Activated naive CD4-positive, alpha-beta T cell treated with anti-CD3 and anti-CD28 coated beads, Interleukin-2, amount 50 U/mL, for 72 hours (primary cell): Measurements from ENCODE around the gene UBE2D2. TPM values are rescaled to one million over a fixed set of nuclear protein-coding genes. Genes with fewer than 3 reads are reported as not detected.

ENCODE experiments used
- ATAC-seq, 2 donors: fragments of 150-1000 bp; cut with Tn5 transposase; 2 replicates each; pipeline ENCODE4 v1.10.0; 2021; ENCODE audit warnings: mild to moderate bottlenecking in 2 of 2, moderate library complexity in 2 of 2
- DNase-seq, 2 donors: peaks; one replicate each; pipeline ENCODE4 v3.0.0; 2021 to 2022; ENCODE audit warnings: low spot score in 2 of 2
- H3K27ac Mint-ChIP-seq, 2 donors: one replicate each; pipeline ENCODE4 v1.8.0; 2022; ENCODE audit warnings: mild to moderate bottlenecking in 2 of 2, mixed read lengths in 2 of 2
- H3K36me3 Mint-ChIP-seq, 2 donors: one replicate each; pipeline ENCODE4 v1.8.0; 2022; ENCODE audit warnings: mixed read lengths in 2 of 2
- H3K9me3 Mint-ChIP-seq, 2 donors: one replicate each; pipeline ENCODE4 v1.8.0; 2022; ENCODE audit warnings: mixed read lengths in 2 of 2
- total RNA-seq, 2 donors: library from RNA; stranded (reverse); gene quantifications; one replicate each; pipeline ENCODE4 v1.2.3, GENCODE V29; 2022

The UBE2D2 gene
- total RNA-seq, 2 donors from 2014 or later: 232 to 249 TPM

DNA sequence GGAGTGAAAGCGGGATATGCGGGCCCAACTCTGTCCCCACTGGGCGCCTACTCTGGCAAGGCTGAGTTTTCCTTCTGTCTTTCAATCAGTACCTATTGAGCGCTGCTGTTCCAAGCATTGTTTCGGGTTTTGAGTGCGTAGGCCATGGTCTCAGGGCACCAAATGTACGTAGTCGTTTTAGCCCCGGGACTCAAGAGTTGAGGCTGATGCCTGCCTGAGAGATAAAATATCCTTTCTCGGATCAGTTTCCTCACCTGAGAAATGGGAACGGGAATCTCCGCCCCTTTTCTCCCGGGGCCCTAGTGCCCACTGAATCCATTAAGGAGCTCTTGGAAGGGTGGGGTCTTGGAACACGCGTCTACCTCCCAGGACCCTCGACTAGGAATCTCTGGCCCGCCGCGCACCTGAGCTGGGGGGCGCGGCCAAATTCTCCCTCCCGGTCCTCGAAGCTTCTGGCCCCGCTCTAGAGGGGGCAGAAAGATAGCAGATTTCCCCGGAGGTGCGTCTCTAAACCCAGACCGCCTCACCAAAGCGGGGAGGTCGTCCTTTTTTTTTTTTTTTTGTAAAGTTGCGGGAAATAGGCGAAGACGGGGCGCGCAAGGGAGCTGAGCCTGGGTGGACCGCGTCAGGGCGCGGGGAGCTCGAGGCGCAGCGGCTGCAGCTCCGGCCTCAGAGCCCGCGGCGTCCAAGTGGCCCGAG is 86.5 kb downstream of the UBE2D2 start:
- DNase-seq (no peak), ATAC-seq (no peak)
- Mint-ChIP-seq H3K27ac (no peak overlapping the region), H3K9me3 (no peaks in the 10 kb centered on the region), H3K36me3 (no peaks in the 10 kb centered on the region)

DNA sequence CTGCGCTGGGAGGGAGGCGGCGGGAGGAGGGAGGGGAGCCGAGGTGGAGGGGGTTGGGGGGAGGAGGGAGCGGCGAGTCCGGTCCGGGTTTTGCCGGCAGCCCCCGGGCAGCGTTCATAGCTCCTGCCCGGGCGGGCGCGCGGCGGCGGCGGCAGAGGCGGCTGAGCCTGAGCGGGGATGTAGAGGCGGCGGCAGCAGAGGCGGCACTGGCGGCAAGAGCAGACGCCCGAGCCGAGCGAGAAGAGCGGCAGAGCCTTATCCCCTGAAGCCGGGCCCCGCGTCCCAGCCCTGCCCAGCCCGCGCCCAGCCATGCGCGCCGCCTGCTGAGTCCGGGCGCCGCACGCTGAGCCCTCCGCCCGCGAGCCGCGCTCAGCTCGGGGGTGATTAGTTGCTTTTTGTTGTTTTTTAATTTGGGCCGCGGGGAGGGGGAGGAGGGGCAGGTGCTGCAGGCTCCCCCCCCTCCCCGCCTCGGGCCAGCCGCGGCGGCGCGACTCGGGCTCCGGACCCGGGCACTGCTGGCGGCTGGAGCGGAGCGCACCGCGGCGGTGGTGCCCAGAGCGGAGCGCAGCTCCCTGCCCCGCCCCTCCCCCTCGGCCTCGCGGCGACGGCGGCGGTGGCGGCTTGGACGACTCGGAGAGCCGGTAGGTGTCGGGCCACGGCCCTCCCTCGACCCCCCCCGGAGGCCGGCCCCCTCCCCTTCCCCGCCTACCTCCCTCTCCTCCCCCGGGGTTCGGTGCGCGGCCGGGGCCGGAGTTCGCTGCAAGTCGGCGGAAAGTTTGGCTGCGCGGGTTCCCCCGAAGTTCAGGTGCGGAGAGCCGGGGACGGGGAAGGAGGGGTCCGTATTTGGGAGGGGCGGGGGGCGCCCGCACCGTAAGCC is 87.3 kb downstream of the UBE2D2 start, which contains the start of gene CXXC5:
CXXC5 (plus strand) TSS at position 145 of the 877 bp plus-strand sequence. CDS start 32,175 bp downstream, outside the sequence.
- H3K9me3 Mint-ChIP-seq: no peaks in the 10 kb centered on the region
- peak in 1 of 2 donors; percentile 58 for DNase-seq
- no peak within 1 kb of the TSS for H3K27ac Mint-ChIP-seq
- H3K36me3 Mint-ChIP-seq: no peaks in the 10 kb centered on the region
- peak; percentile 8 to 51 for ATAC-seq

DNA sequence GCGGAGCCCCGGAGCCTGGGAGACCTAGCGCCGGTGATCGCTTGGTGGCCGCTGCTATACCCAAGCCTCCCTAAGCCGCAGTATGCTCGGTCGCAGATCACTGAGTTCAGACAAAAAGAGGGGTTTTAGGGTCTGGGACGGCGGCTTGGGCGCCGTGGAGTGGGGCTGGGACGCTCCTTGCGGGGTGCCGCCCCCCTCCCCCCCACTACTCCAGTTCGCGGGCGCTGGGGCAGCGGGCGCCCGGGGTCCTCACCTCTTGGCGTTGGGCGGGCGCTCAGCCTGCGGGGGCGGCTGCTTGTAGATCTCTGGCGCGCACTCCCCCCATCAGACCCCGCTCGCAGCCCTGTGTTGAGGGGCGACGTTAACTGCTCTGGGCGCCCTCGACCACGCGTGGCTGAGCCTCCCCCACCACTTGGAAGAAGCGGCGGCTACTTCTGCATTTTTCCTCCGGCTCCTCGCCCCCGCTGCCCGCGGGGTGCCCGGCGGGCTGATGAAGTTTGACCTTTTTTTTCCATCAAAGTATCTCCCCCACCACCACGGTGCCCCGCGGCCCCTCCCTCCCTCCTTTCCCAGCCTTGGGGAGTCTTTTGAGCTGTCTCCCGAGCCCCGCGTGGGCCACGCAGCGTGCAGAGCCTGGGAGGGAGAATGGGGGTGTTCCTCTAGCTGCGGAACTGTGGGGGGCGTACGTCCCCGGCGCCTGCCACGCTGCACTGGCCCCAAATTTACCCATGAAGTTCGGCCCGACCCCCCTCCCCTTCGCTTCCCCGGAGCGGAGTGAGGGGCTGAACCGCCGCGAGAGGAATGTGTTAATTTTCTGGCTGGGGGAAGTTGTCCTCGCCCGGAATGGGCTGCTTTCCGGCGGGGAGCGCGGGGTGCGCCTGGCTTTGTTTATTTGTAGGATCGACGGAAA is 88.2 kb downstream of the UBE2D2 start:
- ATAC-seq (peak in 1 of 2 donors; percentile 21), DNase-seq (no peak)
- no peaks in the 10 kb centered on the region for H3K36me3 Mint-ChIP-seq
- no peak overlapping the region for H3K27ac Mint-ChIP-seq
- no peaks in the 10 kb centered on the region for H3K9me3 Mint-ChIP-seq

DNA sequence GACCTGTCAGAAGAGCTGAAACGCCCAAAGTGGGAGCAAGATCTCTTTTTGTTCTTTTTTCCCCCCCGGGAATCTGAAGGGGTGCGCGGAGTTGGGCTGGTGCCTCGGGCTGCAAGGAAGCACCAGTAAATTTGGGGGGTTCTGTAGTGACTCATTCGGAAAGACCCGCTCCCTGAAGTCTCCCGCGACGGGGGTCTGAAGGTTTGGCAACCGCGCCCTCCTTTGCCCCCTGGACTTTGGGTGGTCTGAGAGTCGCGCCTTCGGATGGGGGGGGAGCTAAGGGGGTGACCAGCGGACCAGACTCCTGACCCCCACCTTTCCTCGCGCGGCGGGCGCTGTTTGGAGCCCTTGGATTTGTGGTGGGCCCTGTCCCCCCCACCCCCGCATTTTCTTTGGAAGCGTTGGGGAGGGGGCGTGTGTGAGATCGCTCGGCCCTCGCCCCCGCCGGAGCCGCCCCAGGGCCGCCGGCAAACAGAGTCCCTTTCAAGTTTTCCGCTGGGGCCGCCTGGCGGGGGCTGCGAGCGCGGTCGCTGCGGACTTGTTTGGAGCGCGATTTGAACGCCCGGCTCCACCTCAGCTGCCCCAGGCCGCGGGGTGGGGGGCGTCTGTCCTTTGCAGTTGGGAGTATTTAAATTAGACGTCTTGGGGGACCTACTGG is 89.0 kb downstream of the UBE2D2 start:
- DNase-seq (no peak), ATAC-seq (no peak)
- Mint-ChIP-seq H3K36me3 (no peaks in the 10 kb centered on the region), H3K27ac (no peak overlapping the region), H3K9me3 (no peaks in the 10 kb centered on the region)

DNA sequence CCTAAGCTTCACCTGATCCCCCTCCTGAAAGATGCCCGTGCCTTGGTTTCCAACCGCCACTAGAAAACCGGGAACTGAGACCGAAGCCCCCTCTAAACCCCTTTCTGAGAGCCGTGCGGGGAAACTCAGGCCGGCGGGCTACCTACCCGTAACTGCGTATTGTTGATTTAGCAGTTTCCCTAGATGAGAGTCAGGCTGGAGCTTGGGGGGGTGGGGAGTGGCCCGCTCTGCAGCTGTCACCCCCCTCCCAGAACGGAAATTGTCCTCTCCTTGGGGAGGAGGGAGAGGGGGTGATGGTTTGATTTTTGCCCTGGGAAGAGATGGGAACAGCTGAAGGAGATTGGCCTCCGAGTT is 89.5 kb downstream of the UBE2D2 start:
- no peaks in the 10 kb centered on the region for H3K36me3 Mint-ChIP-seq
- no peak for DNase-seq

DNA sequence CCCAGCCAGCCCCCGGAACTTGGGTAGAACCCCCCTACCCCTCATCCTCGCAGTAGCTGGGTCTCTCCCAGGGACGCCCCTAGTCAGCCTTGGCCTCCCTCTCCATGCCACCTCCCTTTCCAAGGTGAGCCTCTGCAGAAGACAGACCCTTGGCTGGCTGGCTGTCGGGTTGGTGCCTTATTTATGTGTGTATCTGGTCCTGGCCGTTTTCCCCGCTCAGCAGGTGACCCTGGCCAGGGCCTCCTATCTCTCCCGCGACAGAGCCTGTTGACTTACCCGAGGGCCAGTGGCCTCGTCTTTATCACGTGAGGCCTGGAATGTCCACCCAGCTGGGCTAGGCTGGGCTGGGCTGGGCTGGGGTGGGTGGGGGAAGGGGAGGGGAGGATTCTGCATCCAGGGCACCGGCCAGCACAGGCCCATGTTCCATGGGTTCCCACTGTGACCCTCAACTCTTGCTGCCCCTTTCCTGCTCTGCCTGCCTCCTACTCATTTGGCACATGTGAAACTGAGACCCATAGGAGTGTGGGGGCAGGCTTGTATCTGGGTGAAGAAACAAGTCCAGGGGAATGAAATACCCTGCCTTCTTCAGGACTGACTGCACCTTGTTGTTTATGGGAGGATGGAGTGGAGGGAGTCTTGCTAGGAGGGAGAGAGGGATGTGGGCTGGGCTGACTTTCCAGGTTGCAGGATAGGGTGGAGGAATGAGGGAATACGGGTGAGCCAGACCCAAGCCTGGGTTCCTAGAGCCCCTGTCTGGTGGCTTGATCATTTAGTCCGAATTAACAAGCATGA is 90.1 kb downstream of the UBE2D2 start:
- DNase-seq (no peak), ATAC-seq (no peak)
- Mint-ChIP-seq H3K36me3 (no peaks in the 10 kb centered on the region), H3K9me3 (no peaks in the 10 kb centered on the region), H3K27ac (no peak overlapping the region)

More for the DNA sequence above, 89.5 kb downstream of the UBE2D2 start:
- H3K9me3 Mint-ChIP-seq: no peaks in the 10 kb centered on the region
- H3K27ac Mint-ChIP-seq: no peak overlapping the region
- ATAC-seq: no peak

DNA sequence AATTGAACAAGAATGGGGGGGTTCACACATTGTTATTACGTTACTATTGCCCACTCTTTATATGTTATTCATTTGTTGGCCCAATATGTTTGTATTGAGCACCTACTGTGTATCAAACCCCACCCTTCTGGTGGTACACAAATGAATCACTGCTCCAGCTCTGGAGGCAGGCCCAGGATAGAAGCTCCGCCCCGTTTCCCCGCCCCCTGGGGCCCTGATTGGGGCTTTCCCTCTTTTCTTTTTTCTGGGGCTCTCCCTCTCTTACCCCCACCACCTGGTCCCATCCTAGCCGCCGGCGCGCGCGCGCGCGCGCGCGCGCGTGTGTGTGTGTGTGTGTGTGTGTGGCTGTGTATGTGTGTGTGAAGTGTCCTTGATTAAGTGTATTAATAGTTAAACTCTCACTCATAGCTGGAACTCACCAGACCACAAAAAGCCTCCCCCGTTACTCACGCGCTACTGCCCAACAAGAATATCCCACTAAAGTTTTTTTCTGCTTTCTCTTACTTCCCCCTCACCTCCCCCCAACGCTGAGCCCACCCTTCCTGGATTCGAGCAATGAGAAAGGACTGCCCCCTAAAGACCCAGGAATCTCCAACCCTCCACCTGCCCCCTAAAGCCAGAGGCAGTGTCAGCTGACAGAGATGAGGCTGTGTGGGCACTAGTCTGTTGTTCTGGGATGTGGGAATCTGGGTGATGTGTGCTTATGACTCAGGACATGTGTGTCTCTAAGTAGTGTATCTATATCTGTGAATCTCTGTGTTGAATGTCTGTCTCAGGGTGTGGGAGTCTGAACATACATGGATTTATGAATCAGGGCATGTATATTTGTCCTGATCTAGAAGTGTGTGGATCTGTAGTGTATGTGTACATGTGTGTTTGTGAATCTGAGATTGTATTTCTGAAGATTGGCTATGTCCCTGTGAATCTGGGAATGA is 91.0 kb downstream of the UBE2D2 start:
- ATAC-seq (peak; percentile 44 to 45), DNase-seq (peak in 1 of 2 donors; percentile 63)
- Mint-ChIP-seq H3K36me3 (no peaks in the 10 kb centered on the region), H3K27ac (no peak overlapping the region), H3K9me3 (no peaks in the 10 kb centered on the region)

DNA sequence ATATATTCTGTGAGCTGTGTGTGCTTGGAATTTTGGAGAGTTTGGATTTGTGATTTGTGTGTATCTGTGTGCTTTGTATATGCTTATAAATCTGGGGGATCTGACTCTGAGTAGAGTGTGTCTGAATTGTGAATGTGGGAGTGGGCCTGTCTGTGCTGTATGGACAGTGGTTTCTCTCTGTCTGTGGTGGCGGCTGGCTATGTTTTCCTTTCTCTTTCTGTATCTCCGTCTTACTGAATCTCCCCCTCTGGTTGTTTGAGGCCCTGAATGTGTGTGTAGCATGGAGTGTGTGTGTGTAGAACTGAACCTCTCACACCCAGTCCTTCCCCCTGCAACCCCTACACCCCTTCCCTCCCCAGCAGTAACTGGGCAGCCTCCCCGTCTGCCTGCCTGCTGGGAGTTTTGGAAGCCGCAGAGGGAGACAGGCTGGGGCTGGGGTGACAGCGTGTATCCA is 91.7 kb downstream of the UBE2D2 start:
- DNase-seq (no peak), ATAC-seq (no peak)
- Mint-ChIP-seq H3K36me3 (no peaks in the 10 kb centered on the region), H3K9me3 (no peaks in the 10 kb centered on the region), H3K27ac (no peak overlapping the region)

DNA sequence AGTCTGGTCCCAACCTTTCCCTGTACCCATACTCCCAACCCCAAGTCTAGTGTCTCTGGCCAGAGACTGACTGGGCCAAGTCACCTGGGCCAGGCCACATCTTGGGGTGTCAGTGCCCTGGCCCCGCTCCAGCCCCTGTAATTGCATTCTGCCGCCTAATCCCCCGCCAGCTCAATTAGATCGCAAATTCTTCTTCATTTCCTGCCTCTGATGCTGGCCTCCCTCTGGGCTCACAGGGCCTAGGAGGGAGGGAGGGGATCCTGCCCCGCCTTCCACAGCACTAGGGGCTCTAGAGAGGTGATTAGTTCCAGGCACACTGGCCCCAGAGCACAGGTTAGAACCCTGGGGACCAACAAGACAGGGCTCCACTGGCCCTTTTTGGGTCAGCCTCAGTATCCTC is 92.5 kb downstream of the UBE2D2 start:
- no peak for ATAC-seq
- no peak overlapping the region for H3K27ac Mint-ChIP-seq
- H3K36me3 Mint-ChIP-seq: no peaks in the 10 kb centered on the region
- H3K9me3 Mint-ChIP-seq: no peaks in the 10 kb centered on the region
- no peak for DNase-seq

DNA sequence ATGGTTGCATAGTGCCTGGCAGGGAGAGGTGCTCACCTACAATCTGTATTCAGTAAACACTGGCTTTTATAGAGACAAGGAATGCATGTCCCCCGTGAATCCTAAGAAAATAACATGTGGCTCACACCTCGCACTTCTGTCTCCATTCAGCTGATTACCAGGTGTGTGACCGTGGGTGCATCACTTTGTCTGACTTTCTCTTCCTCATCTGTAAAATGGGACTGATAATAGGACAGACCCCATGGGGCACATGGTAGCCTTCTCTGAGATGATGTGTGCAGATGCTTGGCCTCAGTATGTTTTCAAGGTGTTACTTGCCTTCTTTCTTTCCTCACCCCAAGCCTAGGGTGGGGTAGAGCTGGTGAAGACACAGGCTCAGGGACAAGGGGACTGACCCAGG is 93.3 kb downstream of the UBE2D2 start:
- ATAC-seq: no peak
- DNase-seq: no peak
- H3K9me3 Mint-ChIP-seq: no peaks in the 10 kb centered on the region
- no peaks in the 10 kb centered on the region for H3K36me3 Mint-ChIP-seq
- H3K27ac Mint-ChIP-seq: no peak overlapping the region

DNA sequence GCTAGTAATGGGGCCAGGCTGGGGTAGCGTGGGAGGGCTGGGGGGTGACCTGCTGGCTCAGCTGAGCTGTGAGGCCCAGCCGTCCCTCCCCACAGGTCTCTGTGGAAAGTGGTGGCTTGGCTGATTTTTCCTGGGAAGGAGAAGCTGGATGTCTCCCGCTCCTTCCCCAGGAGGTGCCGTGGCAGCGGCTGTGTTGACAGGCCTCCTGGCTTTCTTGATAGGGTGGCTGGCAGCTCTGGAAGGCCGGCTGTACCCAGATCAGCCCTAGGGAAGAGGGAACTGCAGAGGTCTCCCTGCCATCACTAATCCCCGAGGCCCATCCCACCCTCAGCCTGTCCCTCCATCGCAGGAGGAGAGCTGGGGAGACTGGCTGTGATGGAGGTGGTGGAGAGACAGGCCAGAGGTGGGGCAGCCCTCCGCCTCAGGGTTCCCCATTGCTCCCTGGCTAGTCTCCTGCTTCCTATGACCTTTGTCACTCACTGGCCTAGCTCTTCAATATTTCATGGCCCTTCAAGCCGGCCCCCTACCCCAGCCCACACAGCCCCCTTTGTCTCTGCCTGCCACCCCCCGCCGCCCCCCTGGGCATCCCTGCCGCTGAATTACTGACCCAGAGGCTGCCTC is 93.8 kb downstream of the UBE2D2 start:
- H3K27ac Mint-ChIP-seq: no peak overlapping the region
- ATAC-seq (no peak), DNase-seq (no peak)
- H3K9me3 Mint-ChIP-seq: no peaks in the 10 kb centered on the region
- H3K36me3 Mint-ChIP-seq: no peaks in the 10 kb centered on the region

DNA sequence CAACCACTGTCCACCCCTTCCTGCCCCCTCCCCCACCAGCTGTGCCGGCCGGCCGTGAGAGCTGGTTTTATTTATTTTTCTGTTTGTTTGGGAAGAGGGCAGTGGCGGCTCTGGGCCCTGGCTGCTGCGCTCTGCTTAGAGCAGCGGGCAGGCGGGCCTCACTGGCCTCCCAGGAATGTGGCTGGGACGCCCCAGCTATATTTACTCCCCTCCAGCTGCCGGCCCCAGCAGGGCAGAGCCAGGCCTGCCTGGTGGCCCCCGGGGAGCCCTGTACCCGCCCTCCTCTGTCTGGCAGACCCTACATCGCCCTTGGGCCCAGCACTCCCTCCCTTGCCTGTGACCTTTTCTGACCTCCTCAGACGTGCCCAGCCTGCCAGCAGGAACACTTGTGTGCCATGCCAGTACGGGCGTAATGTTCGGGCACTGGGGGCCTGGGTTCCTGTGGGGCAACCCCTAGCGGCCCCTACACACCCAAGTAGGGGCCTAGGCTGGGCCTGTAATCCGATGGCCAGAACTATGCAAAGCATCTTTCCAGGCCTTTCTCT is 94.7 kb downstream of the UBE2D2 start:
- H3K27ac Mint-ChIP-seq: no peak overlapping the region
- ATAC-seq: no peak
- no peaks in the 10 kb centered on the region for H3K36me3 Mint-ChIP-seq
- H3K9me3 Mint-ChIP-seq: no peaks in the 10 kb centered on the region
- no peak for DNase-seq

DNA sequence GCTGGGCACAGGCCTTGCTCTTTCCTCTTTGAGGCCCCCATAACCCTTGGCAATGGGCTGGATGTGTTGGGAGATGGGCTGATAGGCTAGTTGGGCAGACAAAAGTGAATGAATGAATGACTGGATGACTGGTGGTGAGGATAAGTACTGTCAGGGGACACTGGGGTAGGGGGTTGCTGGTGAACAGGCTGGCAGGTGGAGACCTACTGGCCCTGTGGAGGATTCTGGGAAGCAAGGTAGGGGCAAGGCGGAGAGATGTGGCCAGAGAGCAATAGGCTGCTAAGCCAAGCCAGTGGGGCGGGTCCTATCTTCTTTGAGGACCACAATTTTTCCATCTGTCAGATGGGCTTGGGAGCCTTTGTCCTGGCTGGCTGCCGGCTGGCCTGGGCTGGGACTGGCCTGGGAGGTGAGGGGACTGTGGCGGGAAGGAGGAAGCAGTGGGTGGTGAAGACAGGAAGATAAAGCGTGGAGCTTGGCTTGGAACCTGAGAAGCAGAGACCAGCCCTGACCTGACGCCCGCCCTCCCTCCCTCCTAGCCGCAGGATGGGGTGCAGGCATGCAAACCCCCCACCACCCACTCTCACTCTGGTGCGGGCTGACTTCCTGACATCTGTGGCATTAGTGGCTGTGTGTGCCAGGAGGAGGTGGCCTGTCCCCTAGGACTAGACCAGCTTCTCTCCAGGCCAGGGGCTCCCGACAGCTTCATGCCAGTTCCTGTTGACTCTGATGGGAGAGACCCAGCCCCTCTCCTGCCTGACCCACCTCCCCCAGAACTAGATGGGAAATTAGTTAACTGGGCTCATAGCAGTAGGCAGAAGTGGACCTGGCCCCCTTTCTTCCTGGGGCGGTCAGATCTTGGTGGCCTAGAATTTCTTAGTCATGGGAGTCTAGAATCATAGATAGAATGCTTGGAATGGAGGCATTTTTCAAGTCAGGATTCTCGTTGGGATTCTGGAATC is 96.5 kb downstream of the UBE2D2 start:
- Mint-ChIP-seq H3K36me3 (no peaks in the 10 kb centered on the region), H3K9me3 (no peaks in the 10 kb centered on the region), H3K27ac (no peak overlapping the region)
- no peak for ATAC-seq
- DNase-seq: no peak
